ENCODE results near the gene SORCS1. TPM values are rescaled to one million over a fixed set of nuclear protein-coding genes. Genes with fewer than 3 reads are reported as not detected.

Gene SORCS1
- total RNA-seq, 2 donors from 2014 or later: not detected

DNA sequence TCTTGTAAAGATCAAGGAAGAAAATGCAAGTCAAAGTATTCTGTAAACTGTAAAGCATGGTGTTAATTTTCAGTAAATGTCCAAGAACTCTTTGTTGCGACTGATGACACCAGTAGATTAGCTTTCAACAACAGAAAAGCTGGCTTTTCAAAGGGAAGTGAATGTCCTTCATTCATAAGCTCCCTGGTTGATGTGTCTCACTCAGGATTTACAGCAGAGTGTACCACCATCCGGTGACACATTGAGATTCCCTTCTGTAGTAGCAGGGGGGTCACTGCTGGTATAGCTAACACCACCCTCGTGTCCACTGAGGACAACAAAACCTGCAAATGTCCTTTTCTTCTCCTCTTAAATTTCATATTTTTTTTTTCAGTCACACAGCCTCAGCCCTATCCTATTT, 253.4 kb downstream of the SORCS1 start:
- Mint-ChIP-seq H3K4me1 (no peaks in the 10 kb centered on the region), H3K36me3 (ENCODE audit: low read depth) (no peaks in the 10 kb centered on the region), H3K4me3 (no peak overlapping the region), H3K27ac (no peak overlapping the region), H3K27me3 (no peaks in the 10 kb centered on the region), H3K9me3 (peaks cover 11% of the 10 kb centered on the region)
- no peak for ATAC-seq (replicated peaks)

- Mint-ChIP-seq H3K36me3 (ENCODE audit: low read depth) (no peaks in the 10 kb centered on the region), H3K4me3 (no peak overlapping the region), H3K9me3 (peaks cover 11% of the 10 kb centered on the region), H3K27me3 (no peaks in the 10 kb centered on the region), H3K4me1 (no peaks in the 10 kb centered on the region), H3K27ac (no peak overlapping the region)
- no peak for ATAC-seq (replicated peaks)
These were observed 253.8 kb downstream of the SORCS1 start for GRCh38 chr10:106910666-106911065.

DNA sequence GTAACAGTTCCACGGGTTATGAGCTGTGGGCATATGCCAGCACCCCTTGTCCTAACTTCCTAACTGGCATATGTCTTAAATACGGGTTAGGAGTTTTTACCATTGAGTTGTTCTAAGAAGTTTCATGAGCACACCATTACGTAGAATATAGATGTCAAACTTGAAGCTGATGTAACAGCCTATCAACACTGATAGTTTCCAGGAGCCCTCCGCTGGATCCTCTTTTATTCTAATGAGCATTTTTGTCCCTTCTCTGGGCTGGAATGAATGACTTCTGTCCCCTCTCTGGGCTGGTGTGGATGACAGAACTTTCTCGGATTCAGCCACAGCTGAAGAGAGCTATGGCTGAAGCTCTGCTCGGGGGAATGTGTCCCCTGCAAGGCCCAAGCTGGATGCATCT, 256.3 kb downstream of the SORCS1 start:
- Mint-ChIP-seq H3K27ac (no peak overlapping the region), H3K4me3 (no peak overlapping the region), H3K27me3 (no peaks in the 10 kb centered on the region), H3K36me3 (ENCODE audit: low read depth) (no peaks in the 10 kb centered on the region), H3K4me1 (no peaks in the 10 kb centered on the region), H3K9me3 (peaks cover 6% of the 10 kb centered on the region)
- no peak for ATAC-seq (replicated peaks)

DNA sequence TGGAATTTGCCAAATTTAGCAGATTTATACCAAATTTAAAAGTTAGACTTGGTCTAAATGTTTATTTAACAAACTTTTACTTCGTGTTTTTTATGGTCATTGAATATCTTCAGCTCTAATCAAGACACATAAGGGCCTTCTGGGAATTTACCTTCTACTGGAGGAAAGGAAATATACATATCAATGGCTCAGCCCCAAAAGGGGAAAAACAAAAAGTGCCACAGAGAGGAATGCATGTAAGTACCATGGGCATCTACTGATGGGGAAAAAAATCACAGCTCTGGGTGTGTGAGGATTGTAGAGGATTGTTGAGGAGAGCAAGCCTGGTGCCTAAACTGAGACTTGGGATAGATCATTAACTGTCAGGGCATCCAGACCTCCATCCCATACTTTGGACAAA, 260.3 kb downstream of the SORCS1 start:
- Mint-ChIP-seq H3K9me3 (peaks cover 4% of the 10 kb centered on the region), H3K27me3 (no peaks in the 10 kb centered on the region), H3K27ac (no peak overlapping the region), H3K4me3 (no peak overlapping the region), H3K36me3 (ENCODE audit: low read depth) (no peaks in the 10 kb centered on the region), H3K4me1 (no peaks in the 10 kb centered on the region)
- ATAC-seq (replicated peaks): no peak

DNA sequence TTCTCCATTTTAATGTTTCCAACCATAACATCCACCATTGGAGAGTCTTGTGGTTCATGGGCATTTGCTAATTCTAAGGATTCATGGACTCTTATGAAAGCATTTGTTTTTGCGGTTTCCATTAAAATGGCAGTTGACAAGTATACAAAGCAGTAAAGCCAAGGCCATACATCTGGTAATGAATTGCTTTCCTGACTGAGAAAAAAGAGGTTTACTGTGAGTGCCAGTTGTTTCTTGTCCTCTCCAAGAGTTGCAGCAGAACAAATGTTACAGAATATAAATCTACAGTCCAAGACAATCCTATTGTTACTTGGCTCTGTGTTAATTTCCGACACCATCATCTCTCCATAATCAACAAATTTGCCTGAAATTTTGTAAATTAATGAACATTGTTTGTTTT, 261.3 kb downstream of the SORCS1 start:
- peaks cover 4% of the 10 kb centered on the region for H3K9me3 Mint-ChIP-seq
- no peaks in the 10 kb centered on the region for H3K36me3 Mint-ChIP-seq (ENCODE audit: low read depth)
- no peak overlapping the region for H3K4me3 Mint-ChIP-seq
- no peaks in the 10 kb centered on the region for H3K4me1 Mint-ChIP-seq
- ATAC-seq (replicated peaks): no peak
- no peak overlapping the region for H3K27ac Mint-ChIP-seq
- H3K27me3 Mint-ChIP-seq: no peaks in the 10 kb centered on the region

- Mint-ChIP-seq H3K4me1 (no peaks in the 10 kb centered on the region), H3K9me3 (peaks cover 6% of the 10 kb centered on the region), H3K27ac (no peak overlapping the region), H3K36me3 (ENCODE audit: low read depth) (no peaks in the 10 kb centered on the region), H3K27me3 (no peaks in the 10 kb centered on the region), H3K4me3 (no peak overlapping the region)
- no peak for ATAC-seq (replicated peaks)
These were observed 264.4 kb downstream of the SORCS1 start for GRCh38 chr10:106900016-106900652.

DNA sequence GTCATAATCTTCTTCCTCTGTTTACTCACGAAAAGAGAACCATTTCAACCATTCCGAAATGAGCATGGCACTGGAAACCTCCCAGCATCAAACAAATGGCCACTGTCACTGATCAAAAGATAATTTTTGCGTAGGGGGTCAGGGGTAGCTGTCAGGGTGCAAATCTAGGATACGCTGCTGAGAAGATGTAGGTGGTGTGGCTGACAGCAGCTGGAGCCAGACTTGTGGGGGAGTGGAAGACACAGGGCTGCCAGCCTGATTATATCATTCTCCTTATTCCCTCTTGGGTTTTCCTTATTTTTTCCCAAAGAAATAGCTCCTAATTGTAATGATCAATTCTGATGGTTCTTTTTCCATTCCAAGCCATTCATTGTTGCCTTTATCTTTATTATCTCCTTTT, 266.1 kb downstream of the SORCS1 start:
- Mint-ChIP-seq H3K4me1 (no peaks in the 10 kb centered on the region), H3K27me3 (no peaks in the 10 kb centered on the region), H3K27ac (no peak overlapping the region), H3K4me3 (no peak overlapping the region), H3K9me3 (peaks cover 6% of the 10 kb centered on the region), H3K36me3 (ENCODE audit: low read depth) (no peaks in the 10 kb centered on the region)
- no peak for ATAC-seq (replicated peaks)

DNA sequence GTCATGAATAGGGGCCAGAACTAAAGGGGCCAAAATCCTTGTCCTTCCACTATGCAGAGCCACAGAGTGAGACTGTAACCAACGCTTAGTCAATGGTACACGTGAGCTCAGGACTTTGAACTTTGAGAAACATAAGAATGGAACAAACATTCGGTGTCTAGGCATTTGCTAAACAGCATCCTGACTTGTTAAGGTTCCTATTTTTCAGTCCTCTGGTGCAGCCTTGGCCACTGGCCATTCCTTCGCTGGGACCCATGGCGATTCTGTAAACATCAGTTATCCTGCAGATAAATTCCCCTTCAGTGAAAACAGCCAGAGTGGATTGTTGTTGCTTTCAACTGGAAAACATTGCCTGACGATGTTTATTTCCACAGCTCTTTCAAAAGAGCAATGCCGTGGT, 266.8 kb downstream of the SORCS1 start:
- ATAC-seq (replicated peaks): no peak
- H3K36me3 Mint-ChIP-seq (ENCODE audit: low read depth): no peaks in the 10 kb centered on the region
- H3K9me3 Mint-ChIP-seq: peaks cover 6% of the 10 kb centered on the region
- H3K27ac Mint-ChIP-seq: no peak overlapping the region
- no peaks in the 10 kb centered on the region for H3K27me3 Mint-ChIP-seq
- H3K4me1 Mint-ChIP-seq: no peaks in the 10 kb centered on the region
- no peak overlapping the region for H3K4me3 Mint-ChIP-seq

DNA sequence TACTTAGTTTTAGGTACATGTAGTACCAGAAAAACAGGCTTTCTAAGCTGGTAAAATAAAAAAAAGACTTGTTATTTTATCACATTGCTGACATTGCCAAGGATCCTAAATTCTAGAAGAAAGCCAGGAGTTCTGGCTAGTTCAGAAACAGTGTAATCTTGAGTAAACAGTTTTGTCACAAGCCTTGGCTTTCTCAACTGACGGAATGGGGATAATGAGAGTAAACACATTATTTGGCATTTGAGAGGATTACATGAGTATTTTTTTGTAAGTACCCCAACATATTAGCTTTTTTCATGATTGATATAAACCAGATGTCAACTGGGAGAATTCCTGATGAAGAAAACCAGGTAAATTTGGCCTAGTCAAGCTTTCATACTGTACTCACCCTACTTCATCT, 269.8 kb downstream of the SORCS1 start:
- Mint-ChIP-seq H3K27ac (no peak overlapping the region), H3K9me3 (peaks cover 9% of the 10 kb centered on the region), H3K4me3 (no peak overlapping the region), H3K36me3 (ENCODE audit: low read depth) (no peaks in the 10 kb centered on the region), H3K4me1 (no peaks in the 10 kb centered on the region), H3K27me3 (no peaks in the 10 kb centered on the region)
- no peak for ATAC-seq (replicated peaks)

DNA sequence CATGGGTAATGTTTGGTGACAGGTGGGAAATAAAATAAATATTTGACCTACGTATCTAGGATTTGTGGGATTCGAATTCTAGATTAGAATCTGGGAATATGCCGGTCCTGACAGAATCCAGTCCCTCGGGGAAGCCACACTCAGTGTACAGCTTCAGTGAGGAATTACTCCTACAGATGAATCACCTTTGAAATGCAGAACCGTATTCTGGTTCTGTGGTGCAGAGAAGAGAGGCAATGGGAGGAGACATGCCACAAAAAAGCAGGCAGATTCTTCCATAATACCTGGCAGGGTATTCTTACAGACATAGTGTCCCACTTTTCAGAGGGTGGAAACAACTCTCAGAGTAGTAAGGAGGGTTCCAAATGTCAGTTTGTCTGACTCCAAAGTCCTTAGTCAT, 286.9 kb downstream of the SORCS1 start:
- Mint-ChIP-seq H3K36me3 (ENCODE audit: low read depth) (no peaks in the 10 kb centered on the region), H3K4me1 (no peaks in the 10 kb centered on the region), H3K27me3 (no peaks in the 10 kb centered on the region), H3K9me3 (peaks cover 11% of the 10 kb centered on the region), H3K4me3 (no peak overlapping the region), H3K27ac (no peak overlapping the region)
- ATAC-seq (replicated peaks): no peak

GRCh38 chr10:106874604-106874889, 290.0 kb downstream of the SORCS1 start:
- H3K4me3 Mint-ChIP-seq: no peak overlapping the region
- H3K27me3 Mint-ChIP-seq: no peaks in the 10 kb centered on the region
- H3K4me1 Mint-ChIP-seq: no peaks in the 10 kb centered on the region
- H3K27ac Mint-ChIP-seq: no peak overlapping the region
- H3K36me3 Mint-ChIP-seq (ENCODE audit: low read depth): no peaks in the 10 kb centered on the region
- ATAC-seq (replicated peaks): no peak
- H3K9me3 Mint-ChIP-seq: peaks cover 16% of the 10 kb centered on the region

DNA sequence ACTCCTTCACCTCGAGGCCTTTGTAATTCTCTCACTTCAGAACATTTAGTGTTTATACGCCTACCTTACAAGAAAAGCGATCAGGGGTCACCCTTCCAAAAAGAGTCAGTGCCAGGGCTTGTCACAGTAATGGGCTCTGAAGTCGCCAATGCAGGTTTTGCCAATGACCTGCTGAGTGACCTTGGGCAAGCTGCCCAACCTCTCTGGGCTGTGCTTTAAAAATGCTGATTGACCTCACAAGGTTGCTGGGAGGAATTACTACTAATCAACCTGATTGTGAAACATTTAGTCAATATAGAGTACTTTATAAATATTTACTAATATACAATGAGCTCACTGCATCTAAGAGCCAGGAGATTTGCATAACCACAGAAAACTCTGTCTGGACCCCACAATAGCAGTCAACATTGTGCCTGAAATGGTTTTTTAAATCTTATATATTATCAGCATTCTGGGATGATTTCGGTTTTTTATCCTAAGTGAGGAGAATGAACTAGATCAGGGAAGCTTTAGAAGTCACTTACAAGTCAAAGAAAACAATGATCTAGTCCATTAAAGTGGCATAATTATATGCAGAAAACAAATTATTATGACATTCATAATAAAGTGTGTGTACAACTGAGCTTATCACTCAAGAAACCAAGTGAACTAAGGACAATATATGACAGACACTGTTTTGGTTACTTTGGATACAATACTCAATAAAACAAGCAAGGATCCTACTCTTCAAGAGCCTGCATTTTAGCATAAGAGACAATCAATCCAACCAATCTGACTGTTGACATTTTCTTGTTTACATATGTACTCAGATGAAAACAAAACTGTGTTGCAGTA, 290.5 kb downstream of the SORCS1 start:
- Mint-ChIP-seq H3K36me3 (ENCODE audit: low read depth) (no peaks in the 10 kb centered on the region), H3K4me1 (no peaks in the 10 kb centered on the region), H3K4me3 (no peak overlapping the region), H3K27me3 (no peaks in the 10 kb centered on the region), H3K27ac (no peak overlapping the region), H3K9me3 (peaks cover 13% of the 10 kb centered on the region)
- ATAC-seq (replicated peaks): no peak

DNA sequence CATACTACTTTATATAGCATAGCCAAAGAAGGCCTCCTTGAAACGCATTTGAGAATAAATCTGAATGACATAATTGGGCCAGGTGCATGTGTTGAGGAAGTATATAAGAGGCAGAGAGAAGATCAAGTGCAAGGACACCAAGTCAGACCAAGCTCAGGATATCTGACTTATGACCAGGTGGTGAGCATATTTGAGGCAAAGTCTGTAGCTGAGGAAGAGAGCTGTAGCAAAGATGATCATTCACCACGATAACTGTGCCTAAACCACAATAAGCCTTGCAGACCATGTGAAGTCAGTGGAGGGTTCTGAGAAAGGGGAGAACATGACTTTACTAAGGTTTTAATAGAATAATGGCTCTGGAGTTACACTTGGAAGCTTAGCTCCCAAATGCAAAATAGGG, 292.3 kb downstream of the SORCS1 start:
- Mint-ChIP-seq H3K27ac (no peak overlapping the region), H3K9me3 (peaks cover 22% of the 10 kb centered on the region), H3K27me3 (no peaks in the 10 kb centered on the region), H3K4me3 (no peak overlapping the region), H3K36me3 (ENCODE audit: low read depth) (no peaks in the 10 kb centered on the region), H3K4me1 (no peaks in the 10 kb centered on the region)
- no peak for ATAC-seq (replicated peaks)

DNA sequence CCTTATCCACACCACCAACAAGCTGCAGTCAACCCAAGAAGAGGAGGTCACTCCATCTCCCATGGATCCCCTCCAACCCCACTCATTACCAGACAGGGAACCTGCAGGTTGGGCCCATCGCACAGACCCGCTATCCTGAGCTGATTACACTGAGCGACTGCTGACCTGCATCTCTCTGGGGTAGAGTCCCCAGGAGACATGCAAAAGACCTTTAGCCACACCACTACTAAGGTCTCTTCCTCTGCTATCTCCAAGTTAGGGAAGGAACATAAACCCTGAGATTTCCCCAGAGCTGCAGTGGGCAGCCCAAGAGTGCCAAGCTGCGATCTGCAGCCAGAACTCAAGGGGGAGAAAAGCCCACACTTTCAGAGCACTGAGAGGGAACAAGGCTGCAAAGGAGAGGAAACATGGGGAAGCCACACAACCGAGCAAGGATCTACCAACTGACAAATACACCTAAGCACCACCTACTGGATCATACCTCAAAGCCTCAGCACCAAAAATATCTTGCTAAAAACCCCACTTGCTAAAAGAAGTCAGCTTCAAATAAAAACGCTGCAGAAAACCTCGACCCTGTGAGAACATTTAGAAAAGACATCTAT, 298.2 kb downstream of the SORCS1 start:
- H3K9me3 Mint-ChIP-seq: peaks cover 13% of the 10 kb centered on the region
- ATAC-seq (replicated peaks): no peak
- H3K36me3 Mint-ChIP-seq (ENCODE audit: low read depth): no peaks in the 10 kb centered on the region
- H3K4me1 Mint-ChIP-seq: no peaks in the 10 kb centered on the region
- H3K27ac Mint-ChIP-seq: no peak overlapping the region
- no peaks in the 10 kb centered on the region for H3K27me3 Mint-ChIP-seq
- no peak overlapping the region for H3K4me3 Mint-ChIP-seq

- H3K4me1 Mint-ChIP-seq: no peaks in the 10 kb centered on the region
- no peaks in the 10 kb centered on the region for H3K27me3 Mint-ChIP-seq
- no peak overlapping the region for H3K4me3 Mint-ChIP-seq
- no peak overlapping the region for H3K27ac Mint-ChIP-seq
- peaks cover 16% of the 10 kb centered on the region for H3K9me3 Mint-ChIP-seq
- H3K36me3 Mint-ChIP-seq (ENCODE audit: low read depth): no peaks in the 10 kb centered on the region
- no peak for ATAC-seq (replicated peaks)
These were observed 300.5 kb downstream of the SORCS1 start for GRCh38 chr10:106864031-106864430.
